Peyer's patch (tissue), 4 donors: ENCODE measurements around the gene GRIK3. TPM values are rescaled to one million over a fixed set of nuclear protein-coding genes. Genes with fewer than 3 reads are reported as not detected.

ENCODE experiments used
- DNase-seq, 3 donors: peaks; one replicate each; pipeline ENCODE4 v3.0.0-alpha.2; 2017 to 2019
- H3K27ac ChIP-seq, 4 donors: fragments of 200-600 bp; sonication (generic); one replicate each; pipeline ENCODE4 v1.5.1; 2016 to 2019
- H3K27me3 ChIP-seq, 2 donors: fragments of 200-600 bp; sonication (generic); one replicate each; pipeline ENCODE4 v1.5.1; 2019
- H3K36me3 ChIP-seq, 3 donors: fragments of 200-600 bp; sonication (generic); one replicate each; pipeline ENCODE4 v1.5.1; 2016 to 2019
- H3K4me1 ChIP-seq, 4 donors: fragments of 200-600 bp; sonication (generic); one replicate each; pipeline ENCODE4 v1.5.1; 2016 to 2019
- H3K4me3 ChIP-seq, 4 donors: fragments of 200-600 bp; sonication (generic); 1 replicate in 3 of 4; 2 replicates in 1 of 4; pipeline ENCODE4 v1.5.1; 2016 to 2019; ENCODE audit warnings: mild to moderate bottlenecking in 1 of 4
- H3K9me3 ChIP-seq, 4 donors: fragments of 200-600 bp; sonication (generic); one replicate each; pipeline ENCODE4 v1.5.1; 2016 to 2019; ENCODE audit warnings: mild to moderate bottlenecking in 1 of 4
- CTCF ChIP-seq, 6 experiments: fragments of 450-650 bp in 4 of 6; fragments of 200-600 bp in 2 of 6; sonication (generic) in 1 of 6; IDR thresholded peaks; one replicate each; pipeline ENCODE4 v1.5.1; 2017 to 2019; ENCODE audit warnings: antibody characterized with exemption in 6 of 6, mild to moderate bottlenecking in 3 of 6, moderate library complexity in 1 of 6
- POLR2A ChIP-seq, 2 donors: fragments of 450-650 bp; IDR thresholded peaks; one replicate each; pipeline ENCODE4 v1.5.1; 2017; ENCODE audit warnings: antibody characterized with exemption in 2 of 2, mild to moderate bottlenecking in 2 of 2, moderate library complexity in 2 of 2
- total RNA-seq, 4 donors: library from RNA; depleted of rRNA; stranded (reverse); fragments of >200 nt; gene quantifications; one replicate each; pipeline ENCODE4 v1.1.0, GENCODE V29; 2016

GRIK3 gene
- total RNA-seq, 4 donors from 2014 or later = 0.18 to 0.83 (median 0.62) TPM

GRCh38 chr1:36947384-36947783, 86.9 kb downstream of the GRIK3 start:
- Histone ChIP-seq H3K27ac (no peak overlapping the region), H3K9me3 (no peaks in the 10 kb centered on the region), H3K4me1 (no peaks in the 10 kb centered on the region), H3K36me3 (no peaks in the 10 kb centered on the region), H3K4me3 (no peak overlapping the region), H3K27me3 (no peaks in the 10 kb centered on the region)
- no peak for DNase-seq
- TF ChIP-seq POLR2A (IDR thresholded peaks at IDR 0.05) (no peak), CTCF (IDR thresholded peaks at IDR 0.05) (no peak)

DNA sequence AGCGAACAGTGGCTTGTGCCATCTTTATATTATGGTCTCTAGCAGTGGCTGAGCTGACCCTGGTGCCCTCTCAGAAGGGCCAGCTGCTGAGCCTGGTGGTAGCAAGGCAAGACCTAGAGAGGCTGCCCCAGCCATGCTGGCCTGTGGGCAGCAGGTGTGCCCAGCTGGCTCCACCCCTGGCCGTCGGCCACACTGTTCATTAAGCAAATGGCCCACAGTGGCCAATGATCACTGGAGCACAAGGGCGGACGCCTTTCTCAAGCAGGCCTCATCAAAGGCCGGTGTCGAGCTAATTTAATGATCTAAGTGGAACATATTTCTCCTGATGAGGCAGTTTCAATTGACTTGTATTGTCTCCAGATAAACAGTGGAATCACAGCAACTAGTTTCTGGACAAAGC, 89.4 kb downstream of the GRIK3 start:
- Histone ChIP-seq H3K36me3 (no peaks in the 10 kb centered on the region), H3K4me1 (no peaks in the 10 kb centered on the region), H3K9me3 (no peaks in the 10 kb centered on the region), H3K27ac (no peak overlapping the region), H3K4me3 (no peak overlapping the region), H3K27me3 (no peaks in the 10 kb centered on the region)
- no peak for TF ChIP-seq POLR2A (IDR thresholded peaks at IDR 0.05)
- TF ChIP-seq CTCF (IDR thresholded peaks at IDR 0.05) = no peak
- no peak for DNase-seq

DNA sequence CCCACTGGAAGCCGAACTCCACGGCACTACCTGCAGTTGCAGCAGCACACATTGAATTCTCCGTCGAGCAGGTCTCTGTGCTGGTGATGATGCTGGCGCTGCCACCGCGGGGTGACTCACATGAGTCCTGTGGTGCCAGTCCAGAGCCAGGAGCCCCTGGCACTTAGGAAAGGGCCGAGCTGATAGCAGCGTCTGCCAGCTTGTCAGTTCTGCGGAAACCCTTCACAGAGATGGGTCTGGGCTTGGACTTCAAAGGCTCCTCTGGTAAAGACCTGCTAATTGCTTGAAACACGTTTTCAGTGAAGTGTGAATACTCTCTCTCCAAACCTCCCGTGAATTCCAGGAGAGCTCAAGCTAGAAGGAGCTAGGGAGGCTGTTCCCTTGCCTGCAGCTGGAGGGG, 92.2 kb downstream of the GRIK3 start:
- no peak overlapping the region for H3K4me3 ChIP-seq
- H3K27me3 ChIP-seq = no peaks in the 10 kb centered on the region
- no peak for TF ChIP-seq POLR2A (IDR thresholded peaks at IDR 0.05)
- no peak for TF ChIP-seq CTCF (IDR thresholded peaks at IDR 0.05)
- no peak for DNase-seq
- no peak overlapping the region for H3K27ac ChIP-seq
- no peaks in the 10 kb centered on the region for H3K4me1 ChIP-seq
- H3K9me3 ChIP-seq = no peaks in the 10 kb centered on the region
- no peaks in the 10 kb centered on the region for H3K36me3 ChIP-seq

- no peak overlapping the region for H3K4me3 ChIP-seq
- TF ChIP-seq CTCF (IDR thresholded peaks at IDR 0.05) = no peak
- TF ChIP-seq POLR2A (IDR thresholded peaks at IDR 0.05) = no peak
- no peaks in the 10 kb centered on the region for H3K4me1 ChIP-seq
- no peak for DNase-seq
- H3K27me3 ChIP-seq = no peaks in the 10 kb centered on the region
- H3K27ac ChIP-seq = no peak overlapping the region
- H3K9me3 ChIP-seq = no peaks in the 10 kb centered on the region
- H3K36me3 ChIP-seq = no peaks in the 10 kb centered on the region
These were observed 92.9 kb downstream of the GRIK3 start for GRCh38 chr1:36941316-36941978.

DNA sequence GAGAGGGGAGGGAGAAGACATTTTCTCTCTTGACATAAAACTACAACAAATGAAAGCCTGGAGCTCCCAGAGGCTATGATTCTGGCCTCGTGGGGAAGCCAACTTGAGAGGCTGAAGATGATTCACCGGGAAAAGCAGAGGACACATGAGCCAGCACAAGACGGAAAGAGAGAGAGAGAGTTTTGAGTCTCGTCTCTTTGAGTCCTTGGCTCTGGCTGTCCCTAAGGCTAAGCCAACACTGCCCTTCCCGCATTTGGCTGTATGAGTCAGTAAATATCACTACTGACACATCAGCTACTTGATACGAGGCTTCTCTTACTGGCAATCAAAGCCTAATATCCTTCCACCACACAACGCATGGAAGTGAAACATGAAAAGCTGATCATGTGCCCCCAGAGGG, 95.5 kb downstream of the GRIK3 start:
- Histone ChIP-seq H3K27me3 (no peaks in the 10 kb centered on the region), H3K27ac (no peak overlapping the region), H3K4me1 (no peaks in the 10 kb centered on the region), H3K36me3 (no peaks in the 10 kb centered on the region), H3K9me3 (no peaks in the 10 kb centered on the region), H3K4me3 (no peak overlapping the region)
- no peak for TF ChIP-seq CTCF (IDR thresholded peaks at IDR 0.05)
- no peak for TF ChIP-seq POLR2A (IDR thresholded peaks at IDR 0.05)
- no peak for DNase-seq

DNA sequence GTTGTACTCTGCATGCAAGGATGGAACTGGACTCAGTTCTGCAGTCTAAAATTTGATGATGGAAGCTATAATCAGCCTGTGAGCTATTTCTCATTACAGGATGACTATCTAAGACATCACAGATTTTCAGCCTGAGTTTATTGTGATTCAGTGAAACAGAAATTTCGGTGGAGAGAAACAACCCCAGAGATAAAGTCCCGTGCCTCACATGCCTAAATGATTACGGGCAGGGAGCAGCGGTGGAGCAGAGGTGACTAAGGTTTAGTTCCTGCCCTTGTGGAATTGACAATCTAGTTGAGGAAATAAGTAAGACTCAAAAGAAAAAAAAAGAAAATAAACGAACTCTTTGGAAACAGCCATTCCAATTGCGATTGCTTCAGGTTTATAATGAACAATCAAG, 96.9 kb downstream of the GRIK3 start:
- Histone ChIP-seq H3K4me1 (no peaks in the 10 kb centered on the region), H3K27me3 (no peaks in the 10 kb centered on the region), H3K36me3 (no peaks in the 10 kb centered on the region), H3K27ac (no peak overlapping the region), H3K4me3 (no peak overlapping the region), H3K9me3 (no peaks in the 10 kb centered on the region)
- TF ChIP-seq POLR2A (IDR thresholded peaks at IDR 0.05) (no peak), CTCF (IDR thresholded peaks at IDR 0.05) (no peak)
- no peak for DNase-seq
